Esophagus squamous epithelium (tissue), 5 donors: ENCODE data around the gene PTPRB. TPM values are rescaled to one million over a fixed set of nuclear protein-coding genes. Genes with fewer than 3 reads are reported as not detected.

ENCODE experiments used
- DNase-seq: peaks from one replicate; lab custom pipeline; 2025; lab: John Stamatoyannopoulos, UW
- H3K27ac ChIP-seq, 4 donors: fragments of 200-600 bp; sonication (generic); one replicate each; pipeline ENCODE4 v1.5.1; 2016 to 2019; ENCODE audit warnings: mild to moderate bottlenecking in 1 of 4
- H3K27me3 ChIP-seq, 4 donors: fragments of 200-600 bp; sonication (generic); 1 replicate in 3 of 4; 2 replicates in 1 of 4; pipeline versions ENCODE4 v1.5.1 to v1.6.0; 2017 to 2021; ENCODE audit warnings: antibody characterized with exemption in 1 of 4
- H3K36me3 ChIP-seq, 3 donors: fragments of 200-600 bp; sonication (generic); one replicate each; pipeline ENCODE4 v1.5.1; 2016 to 2019
- H3K4me1 ChIP-seq, 3 donors: fragments of 200-600 bp; sonication (generic); one replicate each; pipeline ENCODE4 v1.5.1; 2017 to 2019
- H3K4me3 ChIP-seq, 4 donors: fragments of 200-600 bp; sonication (generic); 1 replicate in 3 of 4; 2 replicates in 1 of 4; pipeline ENCODE4 v1.5.1; 2016 to 2019; ENCODE audit warnings: mild to moderate bottlenecking in 2 of 4, moderate library complexity in 1 of 4
- H3K9me3 ChIP-seq, 3 donors: fragments of 200-600 bp; sonication (generic); one replicate each; pipeline ENCODE4 v1.5.1; 2016 to 2019
- POLR2A ChIP-seq, 4 donors: fragments of 450-650 bp; IDR thresholded peaks; one replicate each; pipeline ENCODE4 v1.6.1; 2017; ENCODE audit warnings: antibody characterized with exemption in 4 of 4, mild to moderate bottlenecking in 4 of 4, moderate library complexity in 3 of 4
- WGBS, 2 donors: methylation state at CpG; one replicate each; pipeline ENCODE4 v1.1.5; 2018; 5-methylcytosine and 5-hydroxymethylcytosine counted together
- intact Hi-C: fragments of 100-400 bp; cut with DNase I; formaldehyde crosslinking; loops from one replicate; pipeline ENCODE4 v1.15.0; 2022
- total RNA-seq, 4 donors: library from RNA; depleted of rRNA; stranded (reverse); fragments of >200 nt; gene quantifications; one replicate each; pipeline ENCODE4 v1.1.0, GENCODE V29; 2016
- TF ChIP-seq, protein P1 (sequence below), 6 experiments: fragments of 450-650 bp in 4 of 6; fragments of 200-600 bp in 2 of 6; sonication (generic) in 2 of 6; IDR thresholded peaks; one replicate each; pipeline ENCODE4 v1.5.1; 2016 to 2019; ENCODE audit warnings: antibody characterized with exemption in 6 of 6, mild to moderate bottlenecking in 4 of 6, moderate library complexity in 4 of 6
- donor health status: DM: yes; HTN: yes; CAD: no.

Gene PTPRB
- total RNA-seq, 4 donors from 2014 or later: 4.0 to 22.9 (median 7.4) TPM

GRCh38 chr12:70645494-70646317 lies 8.5 kb upstream of the PTPRB start:
- Histone ChIP-seq H3K27me3 (no peaks in the 10 kb centered on the region), H3K27ac (peak overlapping the region in 3 of 4 donors; percentile 12 to 40 (median 38)), H3K4me3 (peak overlapping the region in 1 of 4 donors; percentile 13), H3K36me3 (no peaks in the 10 kb centered on the region), H3K4me1 (peaks cover 0 to 25% (median 0%) of the 10 kb centered on the region in 3 donors), H3K9me3 (no peaks in the 10 kb centered on the region)
- TF ChIP-seq, protein P1, sequence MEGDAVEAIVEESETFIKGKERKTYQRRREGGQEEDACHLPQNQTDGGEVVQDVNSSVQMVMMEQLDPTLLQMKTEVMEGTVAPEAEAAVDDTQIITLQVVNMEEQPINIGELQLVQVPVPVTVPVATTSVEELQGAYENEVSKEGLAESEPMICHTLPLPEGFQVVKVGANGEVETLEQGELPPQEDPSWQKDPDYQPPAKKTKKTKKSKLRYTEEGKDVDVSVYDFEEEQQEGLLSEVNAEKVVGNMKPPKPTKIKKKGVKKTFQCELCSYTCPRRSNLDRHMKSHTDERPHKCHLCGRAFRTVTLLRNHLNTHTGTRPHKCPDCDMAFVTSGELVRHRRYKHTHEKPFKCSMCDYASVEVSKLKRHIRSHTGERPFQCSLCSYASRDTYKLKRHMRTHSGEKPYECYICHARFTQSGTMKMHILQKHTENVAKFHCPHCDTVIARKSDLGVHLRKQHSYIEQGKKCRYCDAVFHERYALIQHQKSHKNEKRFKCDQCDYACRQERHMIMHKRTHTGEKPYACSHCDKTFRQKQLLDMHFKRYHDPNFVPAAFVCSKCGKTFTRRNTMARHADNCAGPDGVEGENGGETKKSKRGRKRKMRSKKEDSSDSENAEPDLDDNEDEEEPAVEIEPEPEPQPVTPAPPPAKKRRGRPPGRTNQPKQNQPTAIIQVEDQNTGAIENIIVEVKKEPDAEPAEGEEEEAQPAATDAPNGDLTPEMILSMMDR (IDR thresholded peaks at IDR 0.05): no peak
- no peak for TF ChIP-seq POLR2A (IDR thresholded peaks at IDR 0.05)
- no peak for DNase-seq
- WGBS, 2 donors: 15 to 17% methylated on average over 10 of the region's 10 CpGs
- intact Hi-C loops: no loop called here

DNA sequence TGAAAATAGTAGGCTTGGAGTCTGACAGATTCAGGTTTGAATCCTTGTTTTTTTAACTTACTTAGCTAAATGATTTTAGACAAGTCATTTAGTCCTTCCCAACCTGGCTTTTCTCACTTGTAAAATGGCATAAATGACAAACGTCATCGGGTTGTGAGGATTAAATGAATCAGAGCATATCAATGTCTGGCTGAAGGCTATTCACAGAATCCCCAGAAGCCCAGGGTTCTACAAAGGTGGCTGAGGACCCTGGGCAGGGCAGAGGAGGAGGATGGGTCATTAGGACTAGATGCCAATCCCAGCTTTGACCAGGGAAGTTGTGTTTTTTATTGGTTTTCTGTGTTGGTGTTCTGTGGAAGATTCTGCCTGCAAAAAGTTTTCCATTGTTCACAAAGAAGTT lies 7.6 kb upstream of the PTPRB start:
- TF ChIP-seq POLR2A (IDR thresholded peaks at IDR 0.05): no peak
- TF ChIP-seq, protein P1 (IDR thresholded peaks at IDR 0.05): no peak

GRCh38 chr12:70643939-70644338 lies 6.7 kb upstream of the PTPRB start:
- WGBS, 2 donors: 74 to 75% methylated on average over 3 of the region's 3 CpGs
- no peaks in the 10 kb centered on the region for H3K27me3 ChIP-seq
- intact Hi-C loops: no loop called here
- H3K4me1 ChIP-seq: peaks cover 0 to 25% (median 0%) of the 10 kb centered on the region in 3 donors
- no peaks in the 10 kb centered on the region for H3K9me3 ChIP-seq
- H3K36me3 ChIP-seq: no peaks in the 10 kb centered on the region
- H3K27ac ChIP-seq: no peak overlapping the region
- TF ChIP-seq POLR2A (IDR thresholded peaks at IDR 0.05): no peak
- TF ChIP-seq, protein P1 (IDR thresholded peaks at IDR 0.05): no peak
- H3K4me3 ChIP-seq: no peak overlapping the region
- no peak for DNase-seq

More for the DNA sequence above, 7.6 kb upstream of the PTPRB start:
- intact Hi-C loops: no loop called here
- no peaks in the 10 kb centered on the region for H3K36me3 ChIP-seq
- H3K4me1 ChIP-seq: peaks cover 0 to 25% (median 0%) of the 10 kb centered on the region in 3 donors
- no peak overlapping the region for H3K4me3 ChIP-seq
- H3K27me3 ChIP-seq: no peaks in the 10 kb centered on the region
- 64 to 79% methylated on average over 2 of the region's 2 CpGs for WGBS, 2 donors
- no peak for DNase-seq
- H3K27ac ChIP-seq: peak overlapping the region in 1 of 4 donors; percentile 40
- no peaks in the 10 kb centered on the region for H3K9me3 ChIP-seq

DNA sequence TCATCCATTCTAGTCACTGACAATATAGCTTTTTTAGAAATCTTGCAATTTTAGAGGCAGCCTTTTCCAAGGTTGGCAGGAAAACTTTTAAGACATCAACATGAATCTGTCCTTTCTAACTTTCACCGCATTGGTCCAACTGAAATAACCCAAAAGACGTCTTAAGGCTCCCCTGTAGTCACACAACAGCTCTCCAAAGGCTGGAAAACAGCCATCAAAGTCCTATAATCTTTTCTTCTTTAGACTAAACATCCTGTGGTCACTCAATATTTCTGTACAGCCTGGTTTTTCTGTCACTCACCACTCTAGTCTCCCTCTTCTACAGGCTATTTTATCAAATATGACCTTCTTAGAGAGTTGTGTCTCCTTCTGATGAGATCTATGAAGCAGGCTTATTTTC lies 4.5 kb upstream of the PTPRB start:
- no peak overlapping the region for H3K27ac ChIP-seq
- DNase-seq: no peak
- no peak overlapping the region for H3K4me3 ChIP-seq
- intact Hi-C loops: no loop called here
- TF ChIP-seq, protein P1 (IDR thresholded peaks at IDR 0.05): no peak
- TF ChIP-seq POLR2A (IDR thresholded peaks at IDR 0.05): no peak
- H3K36me3 ChIP-seq: no peaks in the 10 kb centered on the region
- 76 to 85% methylated on average over 2 of the region's 2 CpGs for WGBS, 2 donors
- H3K27me3 ChIP-seq: no peaks in the 10 kb centered on the region
- H3K9me3 ChIP-seq: no peaks in the 10 kb centered on the region
- H3K4me1 ChIP-seq: peaks cover 0 to 17% (median 0%) of the 10 kb centered on the region in 3 donors

DNA sequence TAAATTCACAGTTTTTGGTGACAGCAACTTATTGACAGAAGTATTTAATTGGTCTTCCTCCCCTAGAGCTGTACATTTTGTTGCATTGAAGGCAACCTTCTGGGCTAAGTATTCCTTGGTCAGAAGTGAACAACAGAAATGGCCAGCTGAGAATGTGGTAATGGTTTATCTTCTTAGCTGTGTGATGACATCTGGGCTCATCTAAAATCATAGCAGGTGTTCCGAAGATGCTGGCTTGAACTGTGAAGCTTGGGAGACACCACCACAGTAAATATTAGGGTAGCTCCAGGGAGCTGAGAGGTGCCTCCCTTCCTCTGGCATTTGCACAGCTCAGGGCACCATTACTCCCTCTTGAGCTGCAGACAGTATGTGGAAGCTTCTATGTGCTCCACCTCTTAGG lies 3.7 kb upstream of the PTPRB start:
- Histone ChIP-seq H3K27ac (no peak overlapping the region), H3K4me3 (no peak overlapping the region), H3K9me3 (no peaks in the 10 kb centered on the region), H3K27me3 (no peaks in the 10 kb centered on the region), H3K4me1 (peaks cover 0 to 12% (median 0%) of the 10 kb centered on the region in 3 donors), H3K36me3 (no peaks in the 10 kb centered on the region)
- TF ChIP-seq POLR2A (IDR thresholded peaks at IDR 0.05): no peak
- TF ChIP-seq, protein P1 (IDR thresholded peaks at IDR 0.05): no peak
- DNase-seq: no peak
- WGBS, 2 donors: 50 to 83% methylated on average over 1 of the region's 1 CpG
- intact Hi-C loops: no loop called here
